Adrenal gland (tissue), 12 donors: ENCODE data around the gene RTP5. TPM values are rescaled to one million over a fixed set of nuclear protein-coding genes. Genes with fewer than 3 reads are reported as not detected.
A peak's percentile ranks its signal among the peaks of the same experiment; 100 is the strongest.

Source experiments
- DNase-seq, 7 donors: peaks; one replicate each; pipeline ENCODE4 v3.0.0-alpha.2; 2019 to 2020
- H3K27ac ChIP-seq, 5 donors: fragments of 200-600 bp; sonication (generic) in 4 of 5; 1 replicate in 3 of 5; 2 replicates in 2 of 5; pipeline versions ENCODE4 v1.5.1 to v1.8.0; 2016 to 2020; ENCODE audit warnings: mild to moderate bottlenecking in 1 of 5
- H3K27me3 ChIP-seq: fragments of 200-600 bp; 2 replicates; pipeline ENCODE4 v1.8.0; 2021
- H3K36me3 ChIP-seq, 2 donors: fragments of 200-600 bp; replicated peaks in 1 of 2; 1 replicate in 1 of 2; 2 replicates in 1 of 2; pipeline versions ENCODE4 v1.5.1 to v1.8.0; 2018 to 2022
- H3K4me1 ChIP-seq, 2 donors: fragments of 200-600 bp; replicated peaks in 1 of 2; 1 replicate in 1 of 2; 2 replicates in 1 of 2; pipeline versions ENCODE4 v1.5.1 to v1.8.0; 2018 to 2021
- H3K4me3 ChIP-seq, 4 donors: fragments of 200-600 bp; sonication (generic) in 3 of 4; one replicate each; pipeline ENCODE4 v1.5.1; 2016 to 2018
- H3K9me3 ChIP-seq, 3 donors: fragments of 200-600 bp; sonication (generic) in 1 of 3; replicated peaks in 1 of 3; 1 replicate in 2 of 3; 2 replicates in 1 of 3; pipeline versions ENCODE4 v1.5.1 to v1.8.0; 2016 to 2021
- POLR2A ChIP-seq, 2 donors: fragments of 450-650 bp; IDR thresholded peaks; one replicate each; pipeline ENCODE4 v1.6.1; 2017; ENCODE audit warnings: antibody characterized with exemption in 2 of 2, mild to moderate bottlenecking in 2 of 2, moderate library complexity in 1 of 2
- WGBS, 4 donors: extraction: QIAGEN DNeasy Blood & Tissue Kit in 2 of 4; methylation state at CpG; one replicate each; pipeline versions ENCODE4 v1.1.5 to v1.1.7; 2013 to 2017; 5-methylcytosine and 5-hydroxymethylcytosine counted together
- intact Hi-C, 2 donors: fragments of 100-400 bp; cut with DNase I; formaldehyde crosslinking; loops; one replicate each; pipeline versions ENCODE4 v1.14.1 to v1.15.0; 2022 to 2023
- polyA plus RNA-seq, 3 donors: library from polyadenylated mRNA; stranded (reverse); fragments of 200-250 nt in 2 of 3; fragments of 350-450 nt in 1 of 3; fragmentation: Illumina TruSeq in 1 of 3; extraction: RNeasy Lipid Tissue Mini Kit (QIAGEN cat#74804) in 1 of 3; gene quantifications; one replicate each; pipeline ENCODE4 v1.2.3, GENCODE V29; 2013 to 2014
- total RNA-seq, 9 donors: library from RNA; depleted of rRNA in 4 of 9; stranded (reverse); fragments of >200 nt in 4 of 9; fragments of 120-200 nt in 1 of 9; fragmentation: NEBNext Ultra II Directional in 1 of 9; extraction: Animal tissue kit (Norgen Biotek cat#: 25700) in 1 of 9; gene quantifications; one replicate each; pipeline versions ENCODE4 v1.1.0 to v1.2.4, GENCODE V29; 2013 to 2023
- TF ChIP-seq, protein P1 (sequence below), 6 experiments: fragments of 450-650 bp in 4 of 6; fragments of 200-600 bp in 2 of 6; sonication (generic) in 1 of 6; IDR thresholded peaks; 1 replicate in 5 of 6; 2 replicates in 1 of 6; pipeline versions ENCODE4 v1.5.1 to v1.8.0; 2016 to 2021; ENCODE audit warnings: antibody characterized with exemption in 6 of 6, mild to moderate bottlenecking in 2 of 6, moderate library complexity in 1 of 6
- donor health status: healthy with polysubstance abuse.
- donor health status: Bipolar disorder and iron deficiency.
- donor health status: DM: yes; HTN: yes; CAD: no.
- donor health status: DM: no; HTN: no; CAD: no.
- donor health status: DM: no; HTN: no; CAD: no.
- donor health status: DM: yes; HTN: yes; CAD: no.

RTP5 gene
- total and polyA plus RNA-seq, 12 donors = 0.07 to 0.56 (median 0.11) TPM; not detected in 9

DNA sequence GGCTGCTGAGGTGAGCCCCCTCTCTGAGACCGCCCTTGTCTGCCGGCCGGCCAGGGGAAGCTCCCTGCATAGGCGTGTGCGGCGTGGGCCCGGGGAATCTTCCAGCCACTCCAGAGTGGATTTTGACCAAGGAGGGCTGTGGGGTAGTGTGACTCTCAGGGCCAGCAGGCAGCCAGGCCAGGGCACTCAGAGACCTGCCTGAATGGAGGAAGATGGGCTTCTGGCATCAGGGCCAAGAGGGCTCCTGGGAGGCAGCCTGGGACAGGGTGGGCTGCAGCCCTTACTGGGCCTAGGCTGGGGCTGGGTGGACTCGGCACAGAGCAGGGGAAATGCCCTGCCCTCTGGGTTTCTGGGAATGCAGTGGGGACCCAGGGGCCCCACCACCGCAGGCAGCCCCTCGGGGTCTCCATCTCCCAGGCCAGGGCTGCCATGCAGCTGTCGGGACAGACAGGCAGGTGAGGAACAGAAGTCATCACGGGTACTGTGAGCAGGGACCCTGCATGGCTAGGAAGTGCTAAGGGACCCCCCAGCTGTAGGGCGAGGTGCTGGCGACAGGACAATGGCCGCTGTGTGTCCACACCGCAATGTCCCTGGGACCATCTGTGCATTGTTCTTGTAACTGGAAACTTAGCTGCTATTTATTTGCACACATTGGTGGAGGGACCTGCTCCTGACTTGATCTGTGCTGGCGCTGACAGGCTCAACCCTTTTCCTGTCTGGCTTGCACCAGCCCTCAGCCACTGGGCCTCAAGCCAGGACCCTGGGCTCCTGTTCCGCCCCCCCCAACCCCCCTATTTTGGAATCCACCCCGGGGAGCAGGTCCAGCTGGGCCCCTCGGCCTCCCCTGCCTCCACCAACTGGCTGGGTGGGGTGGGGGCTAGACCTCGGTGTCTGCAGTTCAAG, 14.9 kb upstream of the RTP5 start:
- no peaks in the 10 kb centered on the region for H3K27me3 ChIP-seq
- WGBS, 4 donors = 59 to 79% (median 64%) methylated on average over 7 to 21 of the region's 21 CpGs
- peaks cover 0 to 6% of the 10 kb centered on the region in 2 donors for H3K4me1 ChIP-seq
- no peaks in the 10 kb centered on the region for H3K9me3 ChIP-seq
- peak in 2 of 7 donors; percentile 11 to 14 for DNase-seq
- H3K36me3 ChIP-seq = no peaks in the 10 kb centered on the region
- H3K27ac ChIP-seq = no peak overlapping the region
- intact Hi-C loops = no loop called here
- H3K4me3 ChIP-seq = no peak overlapping the region
- no peak for TF ChIP-seq POLR2A (IDR thresholded peaks at IDR 0.05)
- TF ChIP-seq, protein P1, sequence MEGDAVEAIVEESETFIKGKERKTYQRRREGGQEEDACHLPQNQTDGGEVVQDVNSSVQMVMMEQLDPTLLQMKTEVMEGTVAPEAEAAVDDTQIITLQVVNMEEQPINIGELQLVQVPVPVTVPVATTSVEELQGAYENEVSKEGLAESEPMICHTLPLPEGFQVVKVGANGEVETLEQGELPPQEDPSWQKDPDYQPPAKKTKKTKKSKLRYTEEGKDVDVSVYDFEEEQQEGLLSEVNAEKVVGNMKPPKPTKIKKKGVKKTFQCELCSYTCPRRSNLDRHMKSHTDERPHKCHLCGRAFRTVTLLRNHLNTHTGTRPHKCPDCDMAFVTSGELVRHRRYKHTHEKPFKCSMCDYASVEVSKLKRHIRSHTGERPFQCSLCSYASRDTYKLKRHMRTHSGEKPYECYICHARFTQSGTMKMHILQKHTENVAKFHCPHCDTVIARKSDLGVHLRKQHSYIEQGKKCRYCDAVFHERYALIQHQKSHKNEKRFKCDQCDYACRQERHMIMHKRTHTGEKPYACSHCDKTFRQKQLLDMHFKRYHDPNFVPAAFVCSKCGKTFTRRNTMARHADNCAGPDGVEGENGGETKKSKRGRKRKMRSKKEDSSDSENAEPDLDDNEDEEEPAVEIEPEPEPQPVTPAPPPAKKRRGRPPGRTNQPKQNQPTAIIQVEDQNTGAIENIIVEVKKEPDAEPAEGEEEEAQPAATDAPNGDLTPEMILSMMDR (IDR thresholded peaks at IDR 0.05) = no peak

DNA sequence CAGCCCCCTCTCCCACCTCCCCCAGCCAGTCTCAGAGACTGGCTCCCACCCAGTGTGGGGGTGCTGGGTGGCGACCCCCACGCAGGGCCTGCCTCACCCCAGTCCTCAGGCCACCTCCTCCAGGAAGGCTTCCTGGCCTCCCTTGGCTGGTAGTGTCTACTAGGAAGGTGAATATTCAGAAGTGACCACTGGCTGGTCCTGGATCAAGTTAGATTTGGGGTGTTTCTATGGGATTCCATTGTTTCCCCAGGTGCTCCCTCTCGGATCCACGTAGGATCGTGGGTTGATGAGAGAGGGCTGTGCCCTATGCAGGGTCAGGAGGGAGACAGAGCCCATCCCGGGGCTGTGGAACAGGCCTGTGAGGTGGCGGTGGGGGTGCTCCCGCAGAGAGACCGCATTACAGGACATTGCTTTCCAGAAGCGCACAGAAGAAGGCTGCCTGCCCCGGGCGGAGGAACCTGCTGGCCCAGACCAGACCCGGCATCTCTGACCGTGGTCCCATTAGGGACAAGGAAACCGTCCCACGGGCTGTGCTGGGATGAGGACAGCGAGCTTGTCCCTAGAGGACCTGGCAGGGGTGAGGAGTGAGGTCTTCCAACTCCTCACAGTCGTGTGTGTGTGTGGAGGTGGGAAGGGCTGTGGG, 14.2 kb upstream of the RTP5 start:
- TF ChIP-seq, protein P1 (IDR thresholded peaks at IDR 0.05) = no peak
- TF ChIP-seq POLR2A (IDR thresholded peaks at IDR 0.05) = no peak
- peak in 1 of 7 donors; percentile 12 for DNase-seq
- intact Hi-C loops = no loop called here
- Histone ChIP-seq H3K4me3 (no peak overlapping the region), H3K27ac (no peak overlapping the region), H3K27me3 (no peaks in the 10 kb centered on the region), H3K4me1 (peaks cover 0 to 12% of the 10 kb centered on the region in 2 donors), H3K36me3 (no peaks in the 10 kb centered on the region), H3K9me3 (no peaks in the 10 kb centered on the region)
- WGBS, 4 donors = 83 to 88% (median 87%) methylated on average over 11 to 18 of the region's 18 CpGs

DNA sequence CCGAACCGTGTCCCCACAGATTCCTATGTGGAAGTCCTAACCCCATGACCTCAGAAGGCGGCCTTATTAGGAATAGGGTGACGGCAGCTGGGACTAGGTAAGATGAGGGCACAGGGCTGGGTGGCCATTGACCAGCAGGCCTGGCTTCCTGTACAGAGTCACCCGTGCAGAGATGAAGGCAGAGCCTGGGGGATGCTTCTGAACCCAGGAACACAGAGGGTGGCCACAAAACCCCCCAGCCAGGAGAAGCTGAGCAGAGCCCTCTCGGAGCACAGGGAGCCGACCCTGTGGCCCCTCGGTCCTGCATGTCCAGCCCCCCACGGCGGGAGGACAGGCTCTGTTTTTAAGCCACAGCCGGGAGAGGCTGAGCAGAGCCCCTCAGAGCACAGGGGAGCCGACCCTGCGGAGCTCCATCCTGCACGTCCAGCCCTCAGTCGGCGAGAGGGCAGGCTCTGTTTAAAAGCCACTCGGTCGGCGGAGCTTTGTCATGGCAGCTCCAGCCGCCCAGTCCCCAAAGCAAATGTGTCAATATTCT, 13.6 kb upstream of the RTP5 start:
- Histone ChIP-seq H3K36me3 (no peaks in the 10 kb centered on the region), H3K4me1 (peaks cover 0 to 15% of the 10 kb centered on the region in 2 donors), H3K27me3 (no peaks in the 10 kb centered on the region), H3K4me3 (no peak overlapping the region), H3K9me3 (no peaks in the 10 kb centered on the region), H3K27ac (no peak overlapping the region)
- TF ChIP-seq, protein P1 (IDR thresholded peaks at IDR 0.05) = no peak
- no peak for TF ChIP-seq POLR2A (IDR thresholded peaks at IDR 0.05)
- no peak for DNase-seq
- intact Hi-C loops = no loop called here
- WGBS, 4 donors = 83 to 86% (median 84%) methylated on average over 10 to 20 of the region's 20 CpGs

DNA sequence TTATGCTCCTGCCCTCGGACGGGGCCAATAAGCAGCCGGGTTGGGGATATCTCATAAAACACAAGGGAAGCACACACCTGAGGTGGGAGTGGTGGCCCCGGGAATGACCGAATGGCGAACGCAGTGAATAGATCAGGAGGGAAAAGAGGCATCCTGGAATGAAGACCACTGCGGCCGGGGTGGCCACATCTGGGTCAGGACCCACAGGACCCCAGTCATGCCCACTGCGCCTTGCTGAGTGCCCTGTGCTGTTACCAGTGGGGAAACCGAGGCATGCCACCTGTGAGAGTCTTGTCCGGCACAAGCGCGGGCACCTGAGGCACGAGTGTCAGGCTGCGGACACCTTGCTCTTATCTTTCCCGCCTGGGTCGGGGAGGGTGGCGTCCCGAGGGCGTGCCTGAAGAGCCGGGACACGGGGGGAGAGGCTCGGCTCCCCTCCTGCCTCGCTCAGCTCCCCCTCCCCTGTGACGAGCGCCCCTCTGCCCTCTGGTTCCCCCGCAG, 12.4 kb upstream of the RTP5 start:
- H3K4me1 ChIP-seq = peaks cover 0 to 15% of the 10 kb centered on the region in 2 donors
- no peak overlapping the region for H3K27ac ChIP-seq
- H3K4me3 ChIP-seq = no peak overlapping the region
- intact Hi-C loops = no loop called here
- TF ChIP-seq, protein P1 (IDR thresholded peaks at IDR 0.05) = no peak
- no peak for TF ChIP-seq POLR2A (IDR thresholded peaks at IDR 0.05)
- WGBS, 4 donors = 83 to 90% (median 88%) methylated on average over 10 to 28 of the region's 28 CpGs
- H3K9me3 ChIP-seq = no peaks in the 10 kb centered on the region
- DNase-seq = peak in 1 of 7 donors; percentile 6
- H3K27me3 ChIP-seq = no peaks in the 10 kb centered on the region
- H3K36me3 ChIP-seq = no peaks in the 10 kb centered on the region
